ENCODE data around the gene PRKAR2A. TPM values are rescaled to one million over a fixed set of nuclear protein-coding genes. Genes with fewer than 3 reads are reported as not detected.
A peak's percentile ranks its signal among the peaks of the same experiment; 100 is the strongest.
"Not testable (repeated sequence)": the region's sequence is repeated elsewhere in the genome, so short reads cannot be mapped to it uniquely, and the experiment has no call there.

The PRKAR2A gene
- total RNA-seq, 6 experiments from 2014 or later: 21.9 to 31.1 (median 27.2) TPM

GRCh38 chr3:48804930-48805329 lies 42.7 kb downstream of the PRKAR2A start:
- intact Hi-C loops (cut with DNase I): no loop called here
- no peaks in the 10 kb centered on the region for H3K4me1 ChIP-seq
- WGBS (ENCODE audit: insufficient coverage, low coverage, low lambda C conversion rate, missing lambda C conversion rate): 95% methylated on average over 4 of the region's 4 CpGs
- no peak for DNase-seq
- no peaks in the 10 kb centered on the region for H3K9me3 ChIP-seq
- no peak for TF ChIP-seq POLR2A (IDR thresholded peaks at IDR 0.05)
- TF ChIP-seq, protein P1, sequence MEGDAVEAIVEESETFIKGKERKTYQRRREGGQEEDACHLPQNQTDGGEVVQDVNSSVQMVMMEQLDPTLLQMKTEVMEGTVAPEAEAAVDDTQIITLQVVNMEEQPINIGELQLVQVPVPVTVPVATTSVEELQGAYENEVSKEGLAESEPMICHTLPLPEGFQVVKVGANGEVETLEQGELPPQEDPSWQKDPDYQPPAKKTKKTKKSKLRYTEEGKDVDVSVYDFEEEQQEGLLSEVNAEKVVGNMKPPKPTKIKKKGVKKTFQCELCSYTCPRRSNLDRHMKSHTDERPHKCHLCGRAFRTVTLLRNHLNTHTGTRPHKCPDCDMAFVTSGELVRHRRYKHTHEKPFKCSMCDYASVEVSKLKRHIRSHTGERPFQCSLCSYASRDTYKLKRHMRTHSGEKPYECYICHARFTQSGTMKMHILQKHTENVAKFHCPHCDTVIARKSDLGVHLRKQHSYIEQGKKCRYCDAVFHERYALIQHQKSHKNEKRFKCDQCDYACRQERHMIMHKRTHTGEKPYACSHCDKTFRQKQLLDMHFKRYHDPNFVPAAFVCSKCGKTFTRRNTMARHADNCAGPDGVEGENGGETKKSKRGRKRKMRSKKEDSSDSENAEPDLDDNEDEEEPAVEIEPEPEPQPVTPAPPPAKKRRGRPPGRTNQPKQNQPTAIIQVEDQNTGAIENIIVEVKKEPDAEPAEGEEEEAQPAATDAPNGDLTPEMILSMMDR (IDR thresholded peaks at IDR 0.05): no peak
- H3K4me3 ChIP-seq: no peak overlapping the region
- no peaks in the 10 kb centered on the region for H3K27me3 ChIP-seq
- H3K27ac ChIP-seq: no peak overlapping the region
- no peaks in the 10 kb centered on the region for H3K36me3 ChIP-seq
- no peak for ATAC-seq

DNA sequence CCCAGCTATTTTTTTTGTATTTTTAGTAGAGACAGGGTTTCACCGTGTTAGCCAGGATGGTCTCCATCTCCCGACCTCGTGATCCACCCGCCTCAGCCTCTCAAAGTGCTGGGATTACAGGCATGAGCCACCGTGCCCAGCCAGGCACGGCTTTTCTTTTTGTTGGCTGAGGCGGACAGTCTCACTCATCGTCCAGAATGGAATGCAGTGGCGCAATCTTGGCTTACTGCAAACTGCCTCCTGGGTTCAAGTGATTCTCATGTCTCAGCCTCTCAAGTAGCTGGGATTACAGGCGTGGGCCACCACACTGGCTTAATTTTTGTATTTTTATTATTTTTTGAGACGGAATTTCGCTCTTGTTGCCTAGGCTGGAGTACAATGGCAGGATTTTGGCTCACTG lies 46.8 kb downstream of the PRKAR2A start:
- DNase-seq; H3K4me3 ChIP-seq; H3K27ac ChIP-seq; H3K27me3 ChIP-seq; ATAC-seq; H3K4me1 ChIP-seq; H3K9me3 ChIP-seq; intact Hi-C loops (cut with DNase I); H3K36me3 ChIP-seq: not testable (repeated sequence)
- 33% methylated on average over 1 of the region's 12 CpGs for WGBS (ENCODE audit: insufficient coverage, low coverage, low lambda C conversion rate, missing lambda C conversion rate)

- Histone ChIP-seq H3K36me3 (no peaks in the 10 kb centered on the region), H3K4me3 (no peak overlapping the region), H3K4me1 (peaks cover 0 to 10% (median 5%) of the 10 kb centered on the region in 4 donors), H3K27ac (no peak overlapping the region), H3K27me3 (no peaks in the 10 kb centered on the region), H3K9me3 (no peaks in the 10 kb centered on the region)
- DNase-seq (peak in 2 of 3 donors; percentile 59 to 72), ATAC-seq (peak; percentile 68 to 87 (median 82))
- intact Hi-C loops (cut with DNase I): no loop called here
- 47% methylated on average over 1 of the region's 1 CpG for WGBS (ENCODE audit: insufficient coverage, low coverage, low lambda C conversion rate, missing lambda C conversion rate)
- TF ChIP-seq, protein P1 (IDR thresholded peaks at IDR 0.05): no peak
- no peak for TF ChIP-seq POLR2A (IDR thresholded peaks at IDR 0.05)
Observed at GRCh38 chr3:48798998-48799397, 48.7 kb downstream of the PRKAR2A start.

- DNase-seq (no peak), ATAC-seq (no peak)
- TF ChIP-seq, protein P1 (IDR thresholded peaks at IDR 0.05): no peak
- no peak for TF ChIP-seq POLR2A (IDR thresholded peaks at IDR 0.05)
- Histone ChIP-seq H3K4me1 (peaks cover 0 to 10% (median 5%) of the 10 kb centered on the region in 4 donors), H3K27ac (no peak overlapping the region), H3K4me3 (no peak overlapping the region), H3K27me3 (no peaks in the 10 kb centered on the region), H3K36me3 (no peaks in the 10 kb centered on the region), H3K9me3 (no peaks in the 10 kb centered on the region)
- no CpG with 5 or more reads among the region's 2 CpGs for WGBS (ENCODE audit: insufficient coverage, low coverage, low lambda C conversion rate, missing lambda C conversion rate)
- intact Hi-C loops (cut with DNase I): no loop called here
Observed at GRCh38 chr3:48797626-48798025, 50.0 kb downstream of the PRKAR2A start.

GRCh38 chr3:48795997-48796732 lies 51.5 kb downstream of the PRKAR2A start:
- H3K9me3 ChIP-seq: no peaks in the 10 kb centered on the region
- no peak overlapping the region for H3K4me3 ChIP-seq
- no peak for TF ChIP-seq POLR2A (IDR thresholded peaks at IDR 0.05)
- TF ChIP-seq, protein P1 (IDR thresholded peaks at IDR 0.05): no peak
- 77% methylated on average over 7 of the region's 7 CpGs for WGBS (ENCODE audit: insufficient coverage, low coverage, low lambda C conversion rate, missing lambda C conversion rate)
- ATAC-seq (no peak), DNase-seq (no peak)
- no peak overlapping the region for H3K27ac ChIP-seq
- intact Hi-C loops (cut with DNase I): no loop called here
- no peaks in the 10 kb centered on the region for H3K36me3 ChIP-seq
- no peaks in the 10 kb centered on the region for H3K27me3 ChIP-seq
- peaks cover 0 to 10% (median 5%) of the 10 kb centered on the region in 4 donors for H3K4me1 ChIP-seq

- H3K36me3 ChIP-seq; intact Hi-C loops (cut with DNase I); ATAC-seq; H3K27ac ChIP-seq; H3K4me3 ChIP-seq; H3K9me3 ChIP-seq; H3K27me3 ChIP-seq; H3K4me1 ChIP-seq; DNase-seq: not testable (repeated sequence)
- WGBS (ENCODE audit: insufficient coverage, low coverage, low lambda C conversion rate, missing lambda C conversion rate): 92% methylated on average over 2 of the region's 2 CpGs
Observed at GRCh38 chr3:48793484-48793883, 54.2 kb downstream of the PRKAR2A start.
